GM12865 (cell line): Measurements from ENCODE around the gene CHST11.

Experiments used
- DNase-seq: peaks from one replicate; pipeline ENCODE4 v3.0.0; 2010; ENCODE audit warnings: low read depth
- H3K4me3 ChIP-seq: 2 replicates; pipeline ENCODE4 v1.5.1; 2011; ENCODE audit warnings: mild to moderate bottlenecking, low read depth, low read length, control low read depth
- CTCF ChIP-seq: IDR thresholded peaks from 2 replicates; pipeline ENCODE4 v1.5.1; 2011; ENCODE audit warnings: low read length, control low read depth, low read depth, inconsistent platforms; ENCODE audit not compliant: insufficient read depth; ENCODE audit errors: missing control alignments

CHST11 gene

GRCh38 chr12:104529130-104529874 is 72.6 kb downstream of the CHST11 start:
- TF ChIP-seq CTCF: no peak
- H3K4me3 ChIP-seq: no peak overlapping the region
- DNase-seq: no peak

GRCh38 chr12:104532636-104533035 is 75.9 kb downstream of the CHST11 start:
- TF ChIP-seq CTCF: no peak
- no peak overlapping the region for H3K4me3 ChIP-seq
- no peak for DNase-seq

- H3K4me3 ChIP-seq: no peak overlapping the region
- TF ChIP-seq CTCF: no peak
- DNase-seq: no peak
These were observed 76.4 kb downstream of the CHST11 start for GRCh38 chr12:104533134-104533533.

GRCh38 chr12:104534162-104534856 is 77.6 kb downstream of the CHST11 start:
- no peak for TF ChIP-seq CTCF
- H3K4me3 ChIP-seq: no peak overlapping the region
- DNase-seq: peak; percentile 15

GRCh38 chr12:104534857-104535248 is 78.1 kb downstream of the CHST11 start:
- TF ChIP-seq CTCF: no peak
- DNase-seq: no peak

GRCh38 chr12:104535369-104535768 is 78.6 kb downstream of the CHST11 start:
- no peak overlapping the region for H3K4me3 ChIP-seq
- no peak for TF ChIP-seq CTCF
- no peak for DNase-seq

More at GRCh38 chr12:104534857-104535248, 78.1 kb downstream of the CHST11 start:
- H3K4me3 ChIP-seq: no peak overlapping the region

- TF ChIP-seq CTCF: no peak
- no peak for DNase-seq
- H3K4me3 ChIP-seq: no peak overlapping the region
These were observed 80.1 kb downstream of the CHST11 start for GRCh38 chr12:104536841-104537240.
